Renal pelvis (tissue), 4 donors: ENCODE data around the gene BLOC1S1. TPM values are rescaled to one million over a fixed set of nuclear protein-coding genes. Genes with fewer than 3 reads are reported as not detected.

ENCODE experiments used
- DNase-seq: peaks from one replicate; pipeline ENCODE4 v3.0.0-alpha.2; 2013
- polyA plus RNA-seq, 3 donors: library from polyadenylated mRNA; unstranded; fragments of 120-200 nt; gene quantifications; one replicate each; pipeline ENCODE4 v1.2.1, GENCODE V29; 2013; ENCODE audit not compliant: insufficient read length in 3 of 3

The BLOC1S1 gene
- polyA plus RNA-seq, 3 donors, result 114 to 141 (median 120) TPM

- DNase-seq, result no peak
Observed at GRCh38 chr12:55688716-55689655, 26.9 kb upstream of the BLOC1S1 start.

GRCh38 chr12:55692631-55693322, 23.1 kb upstream of the BLOC1S1 start:
- no peak for DNase-seq

- DNase-seq, result no peak
Observed at GRCh38 chr12:55693323-55694187, 22.3 kb upstream of the BLOC1S1 start.

DNA sequence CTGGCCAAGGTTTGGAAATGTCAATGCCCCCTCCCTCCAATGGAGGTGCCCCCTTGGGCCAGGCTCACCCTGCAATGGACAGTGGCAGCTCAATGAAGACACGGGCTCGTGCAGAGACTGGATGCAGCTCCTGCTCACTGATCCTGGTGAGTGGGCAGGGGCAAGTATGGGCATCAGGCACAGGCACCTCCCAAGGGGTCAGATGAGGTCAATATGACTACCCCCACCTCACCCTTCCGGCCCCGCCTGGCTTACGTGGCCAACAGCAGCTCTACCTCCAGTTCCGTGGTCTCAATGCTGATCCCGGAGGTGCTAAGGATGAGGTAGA, 21.7 kb upstream of the BLOC1S1 start:
- no peak for DNase-seq

DNA sequence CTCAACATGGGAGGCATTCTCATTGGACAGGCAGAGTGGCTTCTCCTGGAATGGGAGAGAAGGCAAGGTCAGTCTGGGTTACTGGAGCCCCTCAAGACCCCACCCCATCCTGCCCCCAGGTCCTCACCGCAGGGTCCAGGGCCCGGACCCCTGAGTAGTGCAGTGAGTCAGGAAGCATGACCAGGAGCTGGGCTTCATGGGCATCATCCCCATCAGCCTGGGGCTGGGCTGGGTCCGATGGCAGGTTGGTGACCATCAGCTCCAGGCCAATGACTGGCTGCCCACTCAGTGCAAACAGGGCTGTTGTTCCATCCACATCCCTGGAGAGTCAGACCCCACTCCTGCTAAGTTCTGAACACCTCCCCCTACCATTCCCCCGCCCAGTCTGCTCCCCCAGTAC, 21.2 kb upstream of the BLOC1S1 start:
- DNase-seq, result no peak

GRCh38 chr12:55695349-55695748, 20.5 kb upstream of the BLOC1S1 start:
- no peak for DNase-seq

DNA sequence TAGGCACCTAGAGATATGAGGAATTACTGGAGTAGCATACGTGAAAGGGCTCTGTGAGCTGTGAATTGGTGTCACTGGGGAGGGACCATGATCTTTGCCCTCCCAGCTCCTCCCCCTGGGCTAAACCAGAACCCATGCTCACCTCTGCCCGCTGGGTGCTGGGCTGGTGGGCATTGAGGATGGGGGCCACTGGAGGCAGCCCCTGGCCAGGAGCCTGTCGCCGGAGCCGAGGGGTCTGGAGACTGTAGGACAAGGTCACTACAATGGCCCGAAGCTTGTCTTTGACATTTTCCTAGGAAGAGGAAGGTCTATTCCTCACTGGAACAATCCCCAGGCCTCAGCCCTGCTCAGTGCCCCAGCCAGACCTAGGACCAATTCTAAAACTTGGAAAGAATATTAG, 19.7 kb upstream of the BLOC1S1 start:
- no peak for DNase-seq

DNA sequence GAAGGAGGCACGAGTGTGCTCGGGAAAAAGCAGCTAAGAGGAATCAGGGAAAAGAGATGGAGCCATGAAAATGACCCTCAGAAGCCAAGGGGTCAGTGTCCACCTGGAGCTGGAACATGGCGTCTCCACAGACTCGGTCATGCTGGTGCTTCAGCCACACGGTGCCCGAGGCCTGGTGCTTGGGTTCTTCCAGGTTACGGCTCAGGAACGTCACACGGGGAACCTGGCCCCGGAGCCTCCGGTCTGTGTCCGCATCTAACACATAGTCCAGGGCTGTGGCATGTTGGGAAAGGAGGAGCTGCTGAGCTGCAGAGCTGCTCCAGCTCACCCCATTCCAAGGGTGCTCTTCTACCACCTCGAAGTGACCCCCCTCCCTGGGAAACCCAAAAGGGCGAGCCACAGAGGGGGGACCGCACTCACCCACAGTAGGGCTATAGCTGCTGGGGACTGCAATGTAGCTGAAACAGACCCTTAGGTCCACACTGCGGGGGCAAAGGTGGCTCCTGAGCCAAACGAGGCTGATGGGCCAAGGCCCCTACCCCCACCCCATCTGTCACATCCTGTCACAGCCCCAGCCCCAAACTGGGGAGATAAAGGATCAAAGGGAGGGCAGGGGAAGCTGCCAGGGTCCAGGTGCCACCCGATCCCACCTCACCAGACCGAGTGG, 18.9 kb upstream of the BLOC1S1 start:
- DNase-seq, result no peak

DNA sequence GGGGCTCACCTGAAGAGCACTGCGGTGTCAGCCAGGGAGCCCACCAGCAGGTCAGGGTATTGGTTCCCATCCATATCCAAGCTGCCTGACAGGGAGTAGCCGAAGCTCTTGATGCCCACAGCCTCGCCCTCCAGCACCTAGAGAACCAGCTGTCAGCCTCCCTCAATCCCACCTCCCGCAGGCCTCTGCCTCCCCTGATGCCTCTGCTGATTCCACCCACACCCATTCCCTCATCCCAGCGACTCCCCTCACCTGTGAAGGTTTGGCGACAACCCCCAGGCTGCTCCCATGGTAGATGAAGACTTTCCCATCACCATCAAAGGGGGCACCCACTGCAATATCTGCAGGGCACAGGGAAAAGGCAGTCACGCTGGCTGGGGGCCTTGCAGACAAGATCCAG, 18.2 kb upstream of the BLOC1S1 start:
- DNase-seq, result no peak

DNA sequence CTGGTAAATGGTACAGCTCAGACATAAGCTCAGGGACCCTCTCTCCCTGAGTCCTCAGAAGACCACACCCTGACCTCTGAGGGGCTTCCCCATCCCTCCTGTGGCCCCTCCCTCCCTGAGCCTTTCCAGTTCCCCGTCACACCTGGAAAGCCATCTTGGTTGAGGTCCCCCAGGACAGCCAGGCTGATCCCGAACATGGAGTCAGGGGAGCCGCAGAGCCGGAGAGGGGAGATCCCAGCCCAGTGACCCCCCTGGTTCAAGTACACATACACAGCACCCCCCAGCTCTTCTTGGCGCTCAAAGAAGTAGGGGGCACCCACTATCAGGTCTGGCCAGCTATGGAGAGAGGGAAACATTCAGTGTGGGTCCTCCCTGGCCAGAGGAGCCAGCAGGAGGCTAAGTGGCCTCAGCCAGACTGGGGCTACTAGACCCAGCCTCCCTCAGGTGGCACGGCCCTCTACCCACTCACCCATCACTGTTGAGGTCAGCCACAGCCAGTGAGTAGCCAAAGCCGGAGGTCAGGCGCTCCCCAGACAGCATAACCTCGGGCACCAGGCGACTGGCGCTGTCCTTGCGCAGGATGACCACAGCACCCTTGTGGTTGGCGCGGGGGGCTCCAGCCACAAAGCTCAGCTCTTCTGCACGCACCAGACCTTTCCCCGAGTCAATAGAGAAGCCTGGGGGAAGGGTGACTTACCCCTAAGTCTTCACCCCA, 17.4 kb upstream of the BLOC1S1 start:
- DNase-seq, result no peak

GRCh38 chr12:55698965-55699364, 16.9 kb upstream of the BLOC1S1 start:
- no peak for DNase-seq

GRCh38 chr12:55699471-55700055, 16.3 kb upstream of the BLOC1S1 start:
- no peak for DNase-seq

DNA sequence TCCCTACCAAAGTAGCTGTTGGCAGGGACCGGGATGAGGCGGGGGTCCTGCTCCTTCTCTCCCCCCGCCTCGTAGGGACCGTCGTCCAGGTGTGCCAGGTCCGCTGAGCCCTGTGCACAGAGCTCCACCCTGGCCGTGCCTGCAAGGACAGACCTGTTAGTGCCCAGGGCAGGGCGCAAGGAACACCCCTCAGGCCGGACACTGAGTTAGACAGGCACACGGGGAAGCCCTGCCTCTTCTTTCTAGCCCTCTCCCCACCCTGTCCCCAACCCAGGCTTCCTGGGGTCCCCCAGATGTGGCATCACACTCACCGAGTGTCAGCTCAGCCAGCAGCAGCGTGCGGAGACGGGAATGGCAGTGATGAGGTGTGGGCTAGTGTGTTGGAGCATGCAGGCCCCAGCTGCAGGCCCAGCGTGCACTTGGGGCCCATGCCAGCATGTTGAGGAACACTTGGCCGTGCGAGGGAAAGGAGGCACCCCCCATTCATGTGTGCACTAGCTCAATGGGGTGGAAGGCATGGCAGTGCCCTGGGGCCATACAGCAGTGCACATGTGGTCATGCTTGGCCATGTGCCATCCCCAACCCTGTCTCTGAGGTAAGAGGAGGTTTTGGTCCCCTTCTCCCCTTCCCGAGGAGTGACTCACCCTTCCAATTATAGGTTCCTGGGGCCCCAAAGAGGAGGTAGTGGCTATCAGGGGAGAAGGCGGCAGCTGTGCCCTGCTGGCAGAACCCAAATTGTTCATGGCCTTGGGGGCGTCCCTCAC, 15.4 kb upstream of the BLOC1S1 start:
- no peak for DNase-seq

GRCh38 chr12:55702861-55703260, 13.0 kb upstream of the BLOC1S1 start:
- no peak for DNase-seq

GRCh38 chr12:55703288-55703687, 12.6 kb upstream of the BLOC1S1 start:
- no peak for DNase-seq

GRCh38 chr12:55703901-55704761, 11.7 kb upstream of the BLOC1S1 start:
- no peak for DNase-seq

DNA sequence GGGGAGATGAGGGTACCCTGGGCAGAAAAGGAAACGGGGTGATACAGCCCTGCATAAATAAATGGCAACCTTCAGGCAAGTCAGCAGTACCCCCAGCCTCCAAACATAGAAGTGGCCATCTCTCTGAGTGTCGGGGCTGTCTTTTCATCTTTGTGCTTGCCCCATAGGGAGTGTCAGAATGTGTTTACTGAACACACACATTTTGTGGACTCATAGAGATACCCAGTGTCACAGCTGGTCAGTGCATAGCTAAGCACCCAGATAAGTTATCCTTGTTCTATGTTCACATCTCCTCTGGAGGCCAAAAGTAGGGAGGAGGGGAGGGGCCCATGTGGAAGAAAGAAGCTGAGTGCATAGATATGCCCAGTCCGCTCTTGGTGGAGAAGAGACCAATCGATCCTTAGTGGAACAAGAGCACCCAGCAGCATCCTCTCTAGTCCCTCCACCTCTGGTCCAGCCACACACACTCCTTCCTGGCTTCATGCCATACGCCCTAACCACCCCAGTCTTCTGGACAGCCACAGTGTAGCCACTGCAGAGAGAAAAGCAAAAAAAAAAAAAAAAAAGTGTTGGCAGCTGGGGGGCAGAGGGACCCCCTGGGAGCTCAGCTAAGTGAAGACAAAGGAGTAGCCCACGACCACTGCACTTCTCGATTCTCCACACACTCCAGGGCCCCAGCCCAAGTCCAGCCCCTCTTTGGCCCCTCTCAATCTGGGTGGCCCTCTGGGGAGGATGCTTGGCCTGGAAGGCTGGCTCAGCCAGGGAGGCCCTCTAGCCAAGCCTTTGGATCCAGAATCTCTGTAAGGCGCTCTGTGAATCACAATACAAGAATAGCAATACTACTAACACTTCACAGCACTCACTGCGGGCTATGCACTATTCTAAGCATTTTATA, 10.8 kb upstream of the BLOC1S1 start:
- no peak for DNase-seq
